Prostate gland (tissue), 2 donors: Measurements from ENCODE around the gene IFIT1.

Source experiments
- CTCF ChIP-seq, 4 experiments: fragments of 200-600 bp in 2 of 4; fragments of 450-650 bp in 2 of 4; sonication (generic) in 2 of 4; IDR thresholded peaks; 1 replicate in 3 of 4; 2 replicates in 1 of 4; pipeline ENCODE4 v1.5.1; 2016 to 2019; ENCODE audit warnings: antibody characterized with exemption in 4 of 4, mild to moderate bottlenecking in 2 of 4, moderate library complexity in 2 of 4
- POLR2A ChIP-seq: fragments of 450-650 bp; IDR thresholded peaks from one replicate; pipeline ENCODE4 v1.6.1; 2016; ENCODE audit warnings: antibody characterized with exemption, mild to moderate bottlenecking
- POLR2AphosphoS5 ChIP-seq: sonication (generic); formaldehyde crosslinking; IDR thresholded peaks from one replicate; pipeline ENCODE4 v1.6.1; 2017; ENCODE audit warnings: antibody characterized with exemption

GRCh38 chr10:89419548-89419947 is 27.1 kb downstream of the IFIT1 start:
- TF ChIP-seq POLR2AphosphoS5 = no peak
- peak in 1 of 4 experiments; percentile 30 for TF ChIP-seq CTCF (IDR thresholded peaks at IDR 0.05)
- no peak for TF ChIP-seq POLR2A
